ENCODE measurements around the gene PARP2.
"Not testable (repeated sequence)": the region's sequence is repeated elsewhere in the genome, so short reads cannot be mapped to it uniquely, and the experiment has no call there.

The PARP2 gene

DNA sequence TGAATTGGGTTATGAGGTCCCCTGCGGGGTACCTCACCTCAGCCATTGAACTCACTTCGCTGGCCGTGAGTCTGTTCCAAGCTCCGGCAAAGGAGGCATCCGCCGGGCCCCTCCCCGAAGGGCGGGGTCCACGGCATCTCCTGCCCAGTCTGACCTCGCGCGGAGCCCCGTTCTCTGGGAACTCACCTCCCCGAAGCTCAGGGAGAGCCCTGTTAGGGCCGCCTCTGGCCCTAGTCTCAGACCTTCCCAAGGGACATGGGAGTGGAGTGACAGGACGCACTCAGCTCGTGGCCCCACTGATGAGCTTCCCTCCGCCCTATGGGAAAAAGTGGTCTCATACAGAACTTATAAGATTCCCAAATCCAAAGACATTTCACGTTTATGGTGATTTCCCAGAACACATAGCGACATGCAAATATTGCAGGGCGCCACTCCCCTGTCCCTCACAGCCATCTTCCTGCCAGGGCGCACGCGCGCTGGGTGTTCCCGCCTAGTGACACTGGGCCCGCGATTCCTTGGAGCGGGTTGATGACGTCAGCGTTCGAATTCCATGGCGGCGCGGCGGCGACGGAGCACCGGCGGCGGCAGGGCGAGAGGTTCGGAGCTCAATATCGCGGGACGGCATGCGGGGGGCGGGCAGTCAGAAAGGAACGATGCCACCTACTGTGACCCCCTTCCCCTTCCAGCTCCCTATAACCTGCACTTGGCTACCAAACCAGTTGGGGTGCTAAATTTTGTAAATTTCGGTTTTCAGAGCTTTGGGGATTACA, at the start of gene PARP2:
Gene PARP2 (plus strand): TSS at position 544 of the 770 bp plus-strand sequence. CDS start 7 bp downstream, at position 551.
- DNase-seq, result peak; percentile 100

DNA sequence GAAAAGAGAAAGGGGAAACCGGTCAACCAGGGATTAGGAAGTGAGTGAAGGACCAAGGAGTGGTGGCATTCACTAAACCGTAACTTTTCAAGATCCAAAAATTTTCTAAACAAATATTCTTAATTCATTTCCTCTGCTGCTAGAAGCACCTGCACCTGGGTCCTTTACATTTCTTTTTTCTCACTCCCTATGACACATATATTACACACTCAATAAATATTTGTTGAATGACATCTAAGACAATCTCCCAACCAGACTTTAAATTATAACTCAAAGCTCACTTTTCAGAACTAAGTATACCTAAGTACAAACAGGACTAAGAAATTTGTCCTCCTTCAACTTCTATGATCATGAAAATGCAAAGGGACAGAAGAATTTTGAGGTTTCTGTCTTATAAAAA, 48.8 kb upstream of the PARP2 start:
- DNase-seq, result no peak

- no peak for DNase-seq
Observed at GRCh38 chr14:20295067-20295466, 48.4 kb upstream of the PARP2 start.

- DNase-seq, result peak; percentile 10
Observed at GRCh38 chr14:20302042-20302755, 41.2 kb upstream of the PARP2 start.

DNA sequence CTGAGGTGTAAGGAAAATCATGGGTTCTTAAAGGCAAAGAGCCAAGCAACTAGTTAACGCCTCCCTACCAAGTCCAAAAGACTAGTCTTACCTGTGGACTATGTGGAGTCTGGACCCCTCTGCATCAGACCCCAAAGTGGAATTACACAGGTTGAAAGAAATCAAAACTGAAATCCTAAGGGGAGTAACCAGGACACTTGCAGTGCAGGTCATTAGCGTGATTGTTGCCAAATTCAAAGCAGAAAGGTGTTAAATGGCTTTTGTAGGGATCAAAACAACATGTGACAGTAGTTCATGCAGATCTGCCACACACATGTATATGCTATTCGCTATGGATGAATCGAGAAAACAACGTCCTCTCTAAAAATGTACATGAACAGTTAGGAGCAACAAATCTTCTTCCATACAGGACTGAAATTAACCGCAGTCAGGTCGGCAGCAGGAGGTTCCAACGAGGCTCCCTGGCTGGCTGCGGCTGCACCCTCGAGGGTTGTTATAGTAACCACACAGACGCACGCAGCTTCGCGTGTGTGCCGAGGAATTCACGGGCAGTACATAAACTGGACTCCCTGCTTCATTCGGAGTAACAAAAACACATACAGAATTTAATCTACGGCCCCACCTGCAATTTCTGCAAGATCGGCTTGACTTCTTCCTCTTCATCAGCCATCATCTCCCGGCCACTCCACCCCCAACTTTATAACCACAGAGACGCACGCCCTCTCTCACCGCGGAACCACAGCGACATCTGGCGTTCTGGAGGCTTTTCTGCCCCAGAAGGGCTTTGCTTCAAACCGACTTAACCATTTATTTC, 38.0 kb upstream of the PARP2 start, which contains the start of gene TTC5:
Gene TTC5 (minus strand): TSS at position 687 of the 814 bp plus-strand sequence. CDS start 14 bp downstream, at position 673.
- DNase-seq, result peak; percentile 80

DNA sequence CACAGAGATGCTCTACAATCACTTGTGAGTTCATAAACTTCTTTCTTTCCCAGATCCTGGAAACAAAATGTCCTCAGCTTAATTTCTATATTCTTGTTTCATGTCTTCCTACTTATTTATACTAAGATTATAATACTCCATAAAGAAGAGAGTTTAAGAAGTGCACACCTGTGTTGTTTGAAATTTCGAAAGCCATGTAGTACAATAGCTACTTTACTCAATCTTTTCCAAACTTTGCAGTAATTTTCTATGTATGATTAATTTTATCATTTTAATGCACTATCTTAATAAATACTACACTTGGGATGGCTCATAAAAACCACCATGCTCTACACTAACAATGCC, 37.4 kb upstream of the PARP2 start:
- no peak for DNase-seq

DNA sequence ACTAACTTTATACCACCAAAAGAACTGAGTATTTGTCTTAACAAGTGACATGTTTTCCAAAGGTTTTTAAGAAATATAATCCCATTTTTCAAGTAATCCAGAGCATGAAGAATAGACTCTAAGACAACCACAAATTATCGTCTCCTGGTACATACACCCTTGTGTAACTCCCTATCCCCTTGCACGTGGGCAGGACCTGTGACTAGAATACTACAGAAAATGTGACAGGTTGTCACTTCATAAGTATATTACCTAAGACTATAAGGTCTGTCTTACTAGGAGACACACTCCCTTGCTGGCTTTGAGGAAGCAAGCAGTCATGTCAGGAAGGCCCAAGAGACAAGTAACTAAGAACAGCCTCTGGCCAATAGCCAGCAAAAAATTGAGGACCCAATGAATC, 29.4 kb upstream of the PARP2 start:
- DNase-seq, result no peak

DNA sequence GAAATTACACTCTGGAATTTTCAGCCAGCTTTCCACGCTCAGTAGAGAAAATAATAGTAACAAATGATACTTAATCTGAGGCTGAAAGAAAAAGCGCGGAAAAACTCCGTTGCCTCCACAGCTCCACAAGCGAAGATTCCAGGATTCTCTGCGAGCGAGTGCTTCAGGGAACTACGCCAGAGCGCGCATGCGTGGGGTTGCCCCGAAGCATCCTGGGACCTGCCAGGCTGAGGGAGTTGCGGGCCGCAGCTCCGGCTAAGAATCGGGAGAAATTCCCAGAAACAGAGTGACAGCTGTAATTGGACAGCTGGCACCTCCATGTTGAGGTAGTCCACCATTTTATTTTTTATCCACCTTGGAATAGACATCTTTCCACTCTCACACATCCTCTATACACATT, 25.7 kb upstream of the PARP2 start:
- DNase-seq, result no peak

- DNase-seq, result peak; percentile 68
Observed at GRCh38 chr14:20327005-20327869, 16.2 kb upstream of the PARP2 start.

GRCh38 chr14:20328705-20329104, 14.7 kb upstream of the PARP2 start:
- DNase-seq, result no peak

DNA sequence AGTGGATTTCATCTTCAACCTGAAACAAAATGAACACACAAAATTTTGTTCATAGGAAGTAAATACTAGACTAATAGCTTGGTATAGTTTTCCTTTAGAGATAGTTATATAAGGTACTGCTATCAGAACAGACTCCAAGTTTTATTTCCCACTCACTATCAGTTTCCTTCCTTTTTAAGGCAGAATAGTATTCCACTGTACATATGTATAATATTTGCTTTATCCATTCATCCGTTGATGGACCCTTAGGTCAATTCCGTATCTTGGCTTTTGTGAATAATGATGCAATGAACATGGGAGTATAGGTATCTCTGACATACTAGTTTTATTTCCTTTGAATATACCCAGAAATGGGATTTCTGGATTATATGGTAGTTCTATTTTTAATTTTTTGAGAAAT, 14.1 kb upstream of the PARP2 start:
- no peak for DNase-seq

DNA sequence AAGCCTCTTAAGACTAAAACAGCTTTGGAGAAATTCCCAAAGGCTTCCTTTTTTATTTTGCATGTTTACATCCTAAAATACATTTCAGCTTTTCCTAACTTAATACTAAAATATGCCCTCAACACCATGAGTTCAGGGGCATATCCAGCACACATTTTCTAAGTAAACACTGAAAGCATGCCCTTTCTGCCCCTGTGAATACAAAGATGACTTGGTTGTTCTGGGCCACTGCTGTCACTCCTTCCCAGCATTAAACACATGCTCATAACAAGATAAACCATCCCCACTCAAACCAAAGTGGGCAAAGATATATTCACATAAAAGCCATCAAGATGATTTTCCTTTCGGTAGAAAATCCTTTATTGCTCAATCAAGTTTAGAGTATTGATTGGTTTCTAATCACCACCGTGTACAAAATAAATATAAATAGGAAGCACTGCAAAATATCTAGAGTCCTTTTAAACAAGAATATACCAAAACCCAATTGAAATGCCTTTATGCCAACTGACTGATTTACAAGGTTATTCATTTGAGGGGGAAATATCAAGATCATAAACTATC, 12.3 kb upstream of the PARP2 start:
- no peak for DNase-seq

DNA sequence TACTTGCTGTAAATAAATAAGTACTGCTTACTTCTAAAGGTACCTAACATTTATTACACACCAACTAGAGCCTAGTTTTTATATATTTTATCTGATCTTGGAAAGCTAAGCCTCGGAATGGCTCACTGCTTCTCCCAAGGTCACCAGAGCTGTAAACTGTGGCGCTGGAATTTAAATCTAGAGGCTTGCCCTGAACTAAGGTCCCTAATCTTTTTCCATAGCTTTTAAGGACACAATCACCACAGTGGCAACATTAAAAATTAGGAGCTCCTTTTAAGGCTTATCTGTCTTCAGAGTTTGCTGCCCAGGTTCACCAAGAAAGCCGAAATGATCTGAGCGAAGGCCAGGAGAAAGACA, 11.0 kb upstream of the PARP2 start:
- DNase-seq, result no peak

DNA sequence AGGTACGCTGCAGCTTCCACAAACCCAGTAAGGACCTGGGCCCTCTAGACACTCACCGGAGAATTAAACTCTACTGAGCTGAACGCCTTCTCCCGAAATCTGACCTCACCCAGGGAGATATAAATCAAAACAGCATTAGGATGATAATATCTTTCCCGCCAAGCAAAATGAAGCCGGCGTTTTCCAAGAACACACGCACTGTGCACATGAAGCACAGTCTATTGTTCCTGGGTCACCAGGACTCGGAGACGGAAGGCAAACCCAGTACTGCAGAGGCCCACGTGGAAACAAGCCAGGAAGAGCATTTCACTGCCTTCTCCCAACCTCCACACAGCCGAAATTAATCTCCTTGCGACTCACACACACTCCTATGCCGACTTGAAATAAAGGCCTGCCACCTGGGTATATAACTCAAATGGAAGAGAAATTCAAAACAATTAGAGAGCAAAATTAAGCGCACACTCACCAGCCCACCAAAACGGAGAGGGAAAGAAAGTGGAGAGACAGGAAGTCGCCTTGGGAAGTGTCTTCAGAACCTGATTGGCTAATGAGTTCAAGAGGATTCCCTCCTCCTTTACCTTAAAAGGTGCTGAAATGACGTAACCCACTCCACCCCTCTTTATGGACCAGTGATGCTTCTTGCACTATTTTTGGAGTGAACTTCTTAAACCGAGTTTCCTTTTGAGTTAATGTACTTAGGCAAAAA, 10.5 kb upstream of the PARP2 start, which contains the start of gene CCNB1IP1:
Gene CCNB1IP1 (minus strand): TSS at position 492 of the 706 bp plus-strand sequence. CDS start 16,756 bp downstream, outside the sequence.
- peak; percentile 90 for DNase-seq

- DNase-seq, result no peak
Observed at GRCh38 chr14:20333494-20333841, 10.0 kb upstream of the PARP2 start.

DNA sequence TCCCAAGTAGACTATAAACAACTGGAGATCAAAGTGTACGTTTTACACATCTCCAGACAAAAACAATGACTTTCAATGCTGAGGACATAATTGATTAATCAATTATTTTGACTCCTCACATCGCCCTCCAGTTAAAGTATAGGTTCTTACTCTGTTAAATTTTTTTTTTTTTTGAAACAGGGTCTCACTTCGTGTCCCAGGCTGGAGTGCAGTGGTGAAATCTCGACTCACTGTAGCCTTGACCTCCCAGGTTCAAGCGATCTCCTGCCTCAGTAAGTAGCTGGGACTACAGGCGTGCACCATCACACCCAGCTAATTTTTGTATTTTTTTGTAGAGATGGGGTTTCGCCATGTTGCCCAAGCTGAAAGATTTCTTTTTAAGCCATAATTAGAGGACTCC, 9.4 kb upstream of the PARP2 start:
- DNase-seq, result no peak

DNA sequence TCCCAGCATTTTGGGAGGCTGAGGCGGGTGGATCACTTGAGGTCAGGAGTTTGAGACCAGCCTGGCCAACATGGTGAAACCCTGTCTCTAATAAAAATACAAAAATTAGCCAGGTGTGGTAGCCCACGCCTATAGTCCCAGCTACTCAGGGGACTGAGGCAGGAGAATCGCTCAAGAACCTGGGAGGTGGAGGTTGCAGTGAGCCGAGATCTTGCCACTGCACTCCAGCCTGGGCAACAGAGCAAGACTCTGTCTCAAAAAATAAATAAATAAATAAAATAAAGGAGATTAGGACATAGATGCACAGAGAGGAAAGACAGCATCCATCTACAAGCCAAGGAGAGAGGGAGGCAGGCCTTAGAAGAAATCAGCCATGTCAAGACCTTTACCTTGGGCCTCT, 2.4 kb upstream of the PARP2 start:
- DNase-seq, result not testable (repeated sequence)

GRCh38 chr14:20341646-20342045, 1.8 kb upstream of the PARP2 start:
- DNase-seq, result no peak

GRCh38 chr14:20343862-20344220, 406 bp downstream of the PARP2 start:
- peak; percentile 14 for DNase-seq

DNA sequence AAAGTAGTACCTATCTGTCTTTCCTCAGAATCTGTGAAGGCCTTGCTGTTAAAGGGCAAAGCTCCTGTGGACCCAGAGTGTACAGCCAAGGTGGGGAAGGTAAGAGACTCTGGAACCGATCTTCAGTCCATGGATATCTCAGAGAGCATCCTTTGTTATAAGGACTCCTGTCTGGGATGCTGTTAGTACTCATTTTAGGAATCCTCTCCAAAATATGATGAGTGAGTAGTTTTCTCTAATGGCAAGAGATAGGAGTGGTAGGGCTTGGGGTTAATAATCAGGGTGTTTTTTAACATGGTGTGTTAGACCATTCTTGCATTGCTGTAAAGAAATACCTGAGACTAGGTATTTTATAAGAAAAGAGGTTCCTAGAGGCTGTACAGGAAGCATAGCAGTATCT, 1.9 kb downstream of the PARP2 start:
- no peak for DNase-seq

DNA sequence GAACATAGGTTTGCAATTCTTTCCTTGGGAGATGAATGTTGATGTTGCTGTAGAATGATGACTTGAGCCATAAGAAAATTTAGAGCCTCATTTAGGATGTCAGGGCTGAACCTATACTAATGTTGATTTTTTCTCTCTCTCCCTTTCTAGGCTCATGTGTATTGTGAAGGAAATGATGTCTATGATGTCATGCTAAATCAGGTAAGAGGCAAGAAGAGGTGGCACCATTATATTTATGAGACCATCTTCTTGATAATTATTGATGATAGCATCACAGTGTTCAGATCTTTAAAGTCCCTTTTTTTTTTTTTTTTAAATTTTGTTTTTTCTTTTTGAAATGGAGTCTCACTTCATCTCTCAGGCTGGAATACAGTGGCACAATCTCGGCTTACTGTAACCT, 3.3 kb downstream of the PARP2 start:
- DNase-seq, result no peak

- DNase-seq, result no peak
Observed at GRCh38 chr14:20347747-20348146, 4.3 kb downstream of the PARP2 start.

All from fibroblast of upper back skin (primary cell).